Panc1 (cell line): Measurements from ENCODE around the gene XYLT1. TPM values are rescaled to one million over a fixed set of nuclear protein-coding genes. Genes with fewer than 3 reads are reported as not detected.

Source experiments
- ATAC-seq: fragments of 200-7000 bp; cut with Tn5 transposase; 2 replicates; pipeline ENCODE4 v1.9.1; 2020; ENCODE audit warnings: mild to moderate bottlenecking, moderate library complexity
- BruUV-seq: library from RNA; stranded (reverse); fragments of 400-500 nt; replicated peaks from 2 replicates; lab custom pipeline; 2021; lab: Mats Ljungman, UMichigan
- CTCF ChIA-PET: fragments of 300-600 bp; sonication (Branson Sonifier 250); formaldehyde crosslinking; loops from one replicate; lab custom pipeline; 2022; ENCODE audit warnings: antibody characterized with exemption; lab: Charles Lee
- POLR2A ChIA-PET: fragments of 300-600 bp; sonication (Branson Sonifier 250); formaldehyde crosslinking; loops from one replicate; lab custom pipeline; 2022; ENCODE audit warnings: antibody characterized with exemption; lab: Charles Lee
- DNase-seq: peaks from one replicate; pipeline ENCODE4 v3.0.0-alpha.2; 2010; ENCODE audit warnings: low read depth, low spot score
- H3K27ac ChIP-seq: 2 replicates; pipeline ENCODE4 v1.5.1; 2011; ENCODE audit warnings: mild to moderate bottlenecking, low read length, inconsistent platforms
- H3K27me3 ChIP-seq: fragments of 200-500 bp; sonication (Bioruptor generic); 2 replicates; pipeline ENCODE4 v1.6.0; 2014; ENCODE audit warnings: low read length, inconsistent platforms; ENCODE audit not compliant: control insufficient read depth, insufficient read depth
- H3K36me3 ChIP-seq: fragments of 200-500 bp; sonication (Bioruptor generic); 2 replicates; pipeline ENCODE4 v1.5.1; 2014; ENCODE audit warnings: inconsistent platforms, mild to moderate bottlenecking, low read length, moderate library complexity; ENCODE audit not compliant: control insufficient read depth, insufficient read depth
- H3K4me1 ChIP-seq: 2 replicates; pipeline ENCODE4 v1.5.1; 2011; ENCODE audit warnings: inconsistent platforms, mild to moderate bottlenecking, low read length, moderate library complexity; ENCODE audit not compliant: control insufficient read depth, insufficient read depth
- H3K4me3 ChIP-seq, 2 experiments: 2 replicates each; pipeline ENCODE4 v1.5.1; 2011 to 2012; ENCODE audit warnings: low read depth in 2 of 2, low read length in 2 of 2, mild to moderate bottlenecking in 2 of 2, inconsistent platforms in 1 of 2, moderate library complexity in 1 of 2
- H3K9me3 ChIP-seq: fragments of 200-500 bp; sonication (Bioruptor generic); 2 replicates; pipeline ENCODE4 v1.5.1; 2014; ENCODE audit warnings: low read depth, mild to moderate bottlenecking, inconsistent platforms, low read length, moderate library complexity; ENCODE audit not compliant: control insufficient read depth, insufficient read depth
- CTCF ChIP-seq: fragments of 450-650 bp; IDR thresholded peaks from 2 replicates; pipeline ENCODE4 v1.5.1; 2017; ENCODE audit warnings: mild to moderate bottlenecking
- POLR2AphosphoS5 ChIP-seq: IDR thresholded peaks from 2 replicates; pipeline ENCODE4 v1.6.1; 2012; ENCODE audit warnings: mild to moderate bottlenecking, low read depth, low read length, moderate library complexity
- REST ChIP-seq, 2 experiments: IDR thresholded peaks; 2 replicates each; pipeline ENCODE4 v1.6.1; 2011 to 2012; ENCODE audit warnings: low read depth in 2 of 2, control low read depth in 1 of 2, low read length in 1 of 2, mild to moderate bottlenecking in 1 of 2, moderate library complexity in 1 of 2; ENCODE audit not compliant: insufficient read depth in 1 of 2
- SIN3A ChIP-seq: IDR thresholded peaks from 2 replicates; pipeline ENCODE4 v1.6.1; 2012; ENCODE audit warnings: low read depth, mild to moderate bottlenecking, low read length, moderate library complexity, borderline replicate concordance; ENCODE audit not compliant: insufficient read depth
- TCF7L2 ChIP-seq: IDR thresholded peaks from 2 replicates; pipeline ENCODE4 v1.6.1; 2011; ENCODE audit warnings: mild to moderate bottlenecking, low read depth, low read length, inconsistent platforms
- in situ Hi-C: cut with HindIII; loops from 2 replicates; pipeline ENCODE4 v1.10.0; 2016; ENCODE audit warnings: low sequenced_read_pairs, low pct_unique_long_range_greater_than_20kb
- intact Hi-C: fragments of 100-400 bp; cut with micrococcal nuclease; formaldehyde crosslinking; loops from one replicate; pipeline ENCODE4 v1.10.0; 2022; ENCODE audit not compliant: unreplicated experiment
- total RNA-seq: library from RNA; stranded (reverse); gene quantifications from one replicate; pipeline ENCODE4 v1.2.1, GENCODE V29; 2021; ENCODE audit not compliant: unreplicated experiment

XYLT1 gene
- total RNA-seq, 1 experiment from 2014 or later = 0.62 TPM

GRCh38 chr16:17258077-17258599, 212.6 kb downstream of the XYLT1 start:
- no peak for ATAC-seq

GRCh38 chr16:17257426-17258023, 213.2 kb downstream of the XYLT1 start:
- CTCF ChIA-PET = no interaction called here
- BruUV-seq = no TSS peak
- H3K9me3 ChIP-seq = no peaks in the 10 kb centered on the region
- H3K36me3 ChIP-seq = no peaks in the 10 kb centered on the region
- no peak for TF ChIP-seq REST (IDR thresholded peaks at IDR 0.05; ENCODE audit: insufficient read depth in 1 of 2, low read depth in 2 of 2, low read length in 1 of 2)
- TF ChIP-seq TCF7L2 = no peak
- no peak for TF ChIP-seq CTCF
- no peak for TF ChIP-seq POLR2AphosphoS5
- no peak for TF ChIP-seq SIN3A
- DNase-seq (no peak), ATAC-seq (no peak)
- H3K4me1 ChIP-seq = no peaks in the 10 kb centered on the region
- H3K4me3 ChIP-seq = no peak overlapping the region
- POLR2A ChIA-PET = no interaction called here
- H3K27ac ChIP-seq = no peak overlapping the region
- in situ Hi-C loops = no loop called here
- no peaks in the 10 kb centered on the region; the same call in 1 of the 2 replicates for H3K27me3 ChIP-seq
- intact Hi-C loops = no loop called here

More at GRCh38 chr16:17258077-17258599, 212.6 kb downstream of the XYLT1 start:
- CTCF ChIA-PET = no interaction called here
- DNase-seq = no peak
- in situ Hi-C loops (no loop called here), intact Hi-C loops (no loop called here)
- Histone ChIP-seq H3K4me3 (no peak overlapping the region), H3K9me3 (no peaks in the 10 kb centered on the region), H3K27ac (no peak overlapping the region), H3K36me3 (no peaks in the 10 kb centered on the region), H3K4me1 (no peaks in the 10 kb centered on the region), H3K27me3 (no peaks in the 10 kb centered on the region; the same call in 1 of the 2 replicates)
- POLR2A ChIA-PET = no interaction called here
- TF ChIP-seq CTCF = no peak
- TF ChIP-seq TCF7L2 = no peak
- TF ChIP-seq SIN3A = no peak
- no peak for TF ChIP-seq POLR2AphosphoS5
- TF ChIP-seq REST (IDR thresholded peaks at IDR 0.05; ENCODE audit: insufficient read depth in 1 of 2, low read depth in 2 of 2, low read length in 1 of 2) = no peak
- no TSS peak for BruUV-seq
